ENCODE results near the gene DYNLT1. TPM values are rescaled to one million over a fixed set of nuclear protein-coding genes. Genes with fewer than 3 reads are reported as not detected.

The DYNLT1 gene
- total RNA-seq, 1 experiment from 2014 or later: 156 TPM

DNA sequence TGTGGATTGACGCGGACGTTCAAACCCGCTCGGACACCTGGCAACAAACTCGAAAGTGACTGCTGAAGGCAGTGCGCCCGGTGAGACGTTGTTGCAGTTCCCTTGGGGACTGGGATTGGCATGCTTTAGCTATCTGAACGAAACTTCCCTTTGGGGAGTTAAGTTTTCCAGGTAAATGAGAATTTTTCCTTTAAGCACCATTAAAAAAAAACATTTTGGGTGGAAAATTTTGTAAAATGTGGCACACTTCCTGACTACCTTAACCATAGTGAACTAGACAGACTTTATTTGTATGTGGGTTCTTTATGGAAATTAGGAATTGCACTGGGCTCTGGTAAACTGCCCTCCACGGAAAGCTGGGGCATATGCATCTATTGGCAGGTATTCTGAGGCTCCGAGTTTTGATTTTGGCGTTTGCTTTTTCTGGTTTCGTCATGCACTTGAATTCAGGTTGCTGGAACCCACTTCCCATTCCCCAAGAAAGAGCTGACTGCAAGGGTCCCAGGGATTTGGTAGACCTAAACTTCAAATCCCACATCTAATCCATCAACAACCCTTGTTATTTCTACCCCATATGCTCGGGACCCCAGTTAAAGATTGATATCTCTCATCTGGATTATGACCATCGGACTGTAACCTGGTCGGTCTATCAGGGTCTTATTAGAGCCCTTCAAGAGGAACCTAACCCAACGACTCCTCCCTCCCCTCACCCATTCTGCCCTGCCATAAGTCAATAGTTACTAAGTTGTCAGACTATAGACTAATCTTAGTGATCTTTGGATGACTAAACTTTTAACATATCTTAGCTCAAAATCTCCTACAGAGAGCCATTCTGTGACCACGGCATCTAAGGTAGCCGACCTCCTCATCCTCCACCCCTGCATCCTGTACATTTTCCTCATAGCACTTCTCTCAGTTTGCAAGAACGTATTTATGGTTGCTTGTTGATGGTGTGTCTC is 800 bp upstream of the DYNLT1 start:
- H3K27me3 Mint-ChIP-seq (ENCODE audit: unreplicated experiment): no peaks in the 10 kb centered on the region
- TF ChIP-seq, protein P1, sequence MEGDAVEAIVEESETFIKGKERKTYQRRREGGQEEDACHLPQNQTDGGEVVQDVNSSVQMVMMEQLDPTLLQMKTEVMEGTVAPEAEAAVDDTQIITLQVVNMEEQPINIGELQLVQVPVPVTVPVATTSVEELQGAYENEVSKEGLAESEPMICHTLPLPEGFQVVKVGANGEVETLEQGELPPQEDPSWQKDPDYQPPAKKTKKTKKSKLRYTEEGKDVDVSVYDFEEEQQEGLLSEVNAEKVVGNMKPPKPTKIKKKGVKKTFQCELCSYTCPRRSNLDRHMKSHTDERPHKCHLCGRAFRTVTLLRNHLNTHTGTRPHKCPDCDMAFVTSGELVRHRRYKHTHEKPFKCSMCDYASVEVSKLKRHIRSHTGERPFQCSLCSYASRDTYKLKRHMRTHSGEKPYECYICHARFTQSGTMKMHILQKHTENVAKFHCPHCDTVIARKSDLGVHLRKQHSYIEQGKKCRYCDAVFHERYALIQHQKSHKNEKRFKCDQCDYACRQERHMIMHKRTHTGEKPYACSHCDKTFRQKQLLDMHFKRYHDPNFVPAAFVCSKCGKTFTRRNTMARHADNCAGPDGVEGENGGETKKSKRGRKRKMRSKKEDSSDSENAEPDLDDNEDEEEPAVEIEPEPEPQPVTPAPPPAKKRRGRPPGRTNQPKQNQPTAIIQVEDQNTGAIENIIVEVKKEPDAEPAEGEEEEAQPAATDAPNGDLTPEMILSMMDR (IDR thresholded peaks at IDR 0.05; ENCODE audit: unreplicated experiment): no peak
- peak overlapping the region; percentile 93 for H3K4me3 Mint-ChIP-seq (ENCODE audit: low read depth, unreplicated experiment)
- BruUV-seq (replicated peaks): TSS peak; percentile 86
- H3K9me3 Mint-ChIP-seq (ENCODE audit: low read depth, unreplicated experiment): no peaks in the 10 kb centered on the region
- peak overlapping the region; percentile 94 for H3K27ac Mint-ChIP-seq (ENCODE audit: unreplicated experiment)
- intact Hi-C loops (cut with micrococcal nuclease; ENCODE audit: unreplicated experiment): loop anchor here (5.0 kb wide), 2 partner anchors 47 to 357 kb away; partner anchors contain the start of gene RSPH3
- CTCF ChIA-PET: interaction anchor here (0.6 to 2.2 kb wide), 4 partner anchors 15 to 489 kb away, joined by 3 to 13 read pairs (median 4); no protein-coding TSS in a partner anchor
- peaks cover 73% of the 10 kb centered on the region for H3K4me1 Mint-ChIP-seq (ENCODE audit: low read depth, unreplicated experiment)
- peaks cover 55% of the 10 kb centered on the region for H3K36me3 Mint-ChIP-seq (ENCODE audit: insufficient read depth, unreplicated experiment)
- DNase-seq: no peak

DNA sequence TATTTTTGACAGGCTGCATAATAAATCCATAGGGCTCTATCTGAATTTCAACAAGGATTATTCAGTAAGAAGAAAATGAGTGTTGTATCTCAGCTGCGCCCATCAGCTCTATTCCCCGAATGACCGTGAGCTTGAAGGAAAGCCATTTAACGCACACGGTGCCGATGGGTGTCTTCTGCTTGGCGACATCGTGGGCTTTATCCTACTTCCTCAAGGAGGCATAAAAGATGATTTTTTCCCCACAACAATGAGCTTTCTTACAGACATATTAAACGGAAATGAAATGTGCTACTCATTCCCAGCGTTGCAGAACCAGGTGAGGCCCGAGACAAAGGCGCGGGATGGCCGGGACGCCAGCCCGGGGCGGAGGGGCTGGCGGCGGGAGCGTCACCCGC is 710 bp downstream of the DYNLT1 start:
- peak overlapping the region; percentile 91 for H3K27ac Mint-ChIP-seq (ENCODE audit: unreplicated experiment)
- intact Hi-C loops (cut with micrococcal nuclease; ENCODE audit: unreplicated experiment): no loop called here
- no peak for DNase-seq
- peaks cover 61% of the 10 kb centered on the region for H3K36me3 Mint-ChIP-seq (ENCODE audit: insufficient read depth, unreplicated experiment)
- BruUV-seq (replicated peaks): no TSS peak
- H3K9me3 Mint-ChIP-seq (ENCODE audit: low read depth, unreplicated experiment): no peaks in the 10 kb centered on the region
- H3K27me3 Mint-ChIP-seq (ENCODE audit: unreplicated experiment): no peaks in the 10 kb centered on the region
- TF ChIP-seq, protein P1 (IDR thresholded peaks at IDR 0.05; ENCODE audit: unreplicated experiment): no peak
- H3K4me1 Mint-ChIP-seq (ENCODE audit: low read depth, unreplicated experiment): peaks cover 66% of the 10 kb centered on the region
- H3K4me3 Mint-ChIP-seq (ENCODE audit: low read depth, unreplicated experiment): peak overlapping the region; percentile 93
- CTCF ChIA-PET: interaction anchor here (2.2 kb wide), 1 partner anchor 48 kb away, joined by 13 read pairs; no protein-coding TSS in a partner anchor

DNA sequence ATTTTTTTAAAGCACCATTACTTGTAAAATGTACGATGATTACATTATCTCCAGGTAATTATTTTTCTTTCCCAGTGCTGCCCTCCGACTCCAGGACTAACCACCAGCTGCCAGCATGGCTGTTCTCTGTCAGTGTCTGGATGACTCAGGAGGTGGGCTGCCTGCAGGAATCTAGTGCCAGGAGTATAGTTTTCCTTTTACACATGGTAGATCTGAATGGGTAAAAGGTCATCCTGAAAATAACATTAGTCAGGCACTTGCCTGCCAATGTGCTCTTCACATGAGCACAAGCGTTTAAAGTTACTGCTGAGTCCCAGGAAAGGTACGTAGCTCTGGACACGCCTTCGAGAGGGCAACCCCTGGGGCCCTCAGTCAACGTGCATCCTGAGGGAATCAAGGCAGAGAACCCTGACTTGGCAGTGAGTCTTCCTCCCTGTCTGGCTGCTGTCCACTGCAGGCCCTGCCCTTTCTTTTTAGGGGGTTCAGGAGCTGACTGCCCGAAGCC is 2.4 kb downstream of the DYNLT1 start:
- Mint-ChIP-seq H3K27ac (ENCODE audit: unreplicated experiment) (peak overlapping the region; percentile 91), H3K36me3 (ENCODE audit: insufficient read depth, unreplicated experiment) (peaks cover 57% of the 10 kb centered on the region), H3K4me1 (ENCODE audit: low read depth, unreplicated experiment) (peaks cover 59% of the 10 kb centered on the region), H3K9me3 (ENCODE audit: low read depth, unreplicated experiment) (no peaks in the 10 kb centered on the region), H3K27me3 (ENCODE audit: unreplicated experiment) (no peaks in the 10 kb centered on the region), H3K4me3 (ENCODE audit: low read depth, unreplicated experiment) (peak overlapping the region; percentile 93)
- TF ChIP-seq, protein P1 (IDR thresholded peaks at IDR 0.05; ENCODE audit: unreplicated experiment): no peak
- intact Hi-C loops (cut with micrococcal nuclease; ENCODE audit: unreplicated experiment): no loop called here
- CTCF ChIA-PET: interaction anchor here (0.6 to 1.5 kb wide), 3 partner anchors 49 to 268 kb away, joined by 3 to 4 read pairs (median 3); no protein-coding TSS in a partner anchor
- no TSS peak for BruUV-seq (replicated peaks)
- DNase-seq: peak; percentile 52

DNA sequence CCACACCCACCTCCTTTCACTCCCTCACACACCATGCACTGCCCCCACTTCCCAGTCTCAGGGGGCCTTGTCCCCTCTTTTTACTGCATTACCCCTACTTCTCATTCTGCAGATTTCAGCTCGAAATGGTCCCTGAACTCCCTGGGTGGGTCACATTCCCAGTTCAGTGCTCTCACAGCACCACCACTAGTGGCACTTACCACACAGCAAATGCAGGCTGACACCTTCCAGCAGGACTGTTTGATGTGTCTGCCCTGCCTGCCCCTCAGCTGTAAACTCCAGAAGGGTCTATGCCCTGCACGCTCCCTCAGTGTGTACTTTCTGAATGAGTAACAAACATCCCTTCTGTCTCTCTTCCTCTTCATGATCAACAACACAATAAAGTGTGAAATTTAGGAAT is 4.0 kb downstream of the DYNLT1 start:
- Mint-ChIP-seq H3K27ac (ENCODE audit: unreplicated experiment) (peak overlapping the region; percentile 8), H3K4me1 (ENCODE audit: low read depth, unreplicated experiment) (peaks cover 43% of the 10 kb centered on the region), H3K9me3 (ENCODE audit: low read depth, unreplicated experiment) (no peaks in the 10 kb centered on the region), H3K4me3 (ENCODE audit: low read depth, unreplicated experiment) (peak overlapping the region; percentile 5), H3K36me3 (ENCODE audit: insufficient read depth, unreplicated experiment) (peaks cover 68% of the 10 kb centered on the region), H3K27me3 (ENCODE audit: unreplicated experiment) (no peaks in the 10 kb centered on the region)
- DNase-seq: no peak
- intact Hi-C loops (cut with micrococcal nuclease; ENCODE audit: unreplicated experiment): no loop called here
- no TSS peak for BruUV-seq (replicated peaks)
- TF ChIP-seq, protein P1 (IDR thresholded peaks at IDR 0.05; ENCODE audit: unreplicated experiment): no peak
- CTCF ChIA-PET: no interaction called here

All from Calu3 (cell line).